ENCODE measurements around the gene PTAR1. TPM values are rescaled to one million over a fixed set of nuclear protein-coding genes. Genes with fewer than 3 reads are reported as not detected.
A peak's percentile ranks its signal among the peaks of the same experiment; 100 is the strongest.
"Not testable (repeated sequence)": the region's sequence is repeated elsewhere in the genome, so short reads cannot be mapped to it uniquely, and the experiment has no call there.

Gene PTAR1
- polyA plus RNA-seq, 4 donors, result 3.6 to 28.8 (median 5.8) TPM

GRCh38 chr9:69798744-69799143 is 38.9 kb upstream of the PTAR1 start:
- no peak overlapping the region for H3K27ac ChIP-seq (ENCODE audit: low read depth in 1 of 3, low read length in 2 of 3)
- DNase-seq (no peak), FAIRE-seq (no peak)
- H3K36me3 ChIP-seq (ENCODE audit: control insufficient read depth in 3 of 3, insufficient read depth in 2 of 3, low read depth in 1 of 3, low read length in 3 of 3), result no peaks in the 10 kb centered on the region
- H3K27me3 ChIP-seq (ENCODE audit: control insufficient read depth in 3 of 3, insufficient read depth in 3 of 3, low read length in 3 of 3), result no peaks in the 10 kb centered on the region
- H3K9me3 ChIP-seq (ENCODE audit: control insufficient read depth in 2 of 2, insufficient read depth in 1 of 2, low read depth in 1 of 2, low read length in 1 of 2), result peaks cover 0 to 2% of the 10 kb centered on the region in 2 donors
- H3K4me1 ChIP-seq (ENCODE audit: control insufficient read depth in 3 of 3, insufficient read depth in 2 of 3, low read depth in 1 of 3, low read length in 2 of 3), result no peaks in the 10 kb centered on the region
- no peak overlapping the region for H3K4me3 ChIP-seq (ENCODE audit: low read depth in 1 of 3, low read length in 3 of 3)
- WGBS, 3 donors, result 68 to 87% (median 84%) methylated on average over 4 of the region's 4 CpGs

- H3K4me1 ChIP-seq (ENCODE audit: control insufficient read depth in 3 of 3, insufficient read depth in 2 of 3, low read depth in 1 of 3, low read length in 2 of 3), result no peaks in the 10 kb centered on the region
- no peak overlapping the region for H3K27ac ChIP-seq (ENCODE audit: low read depth in 1 of 3, low read length in 2 of 3)
- DNase-seq (no peak), FAIRE-seq (no peak)
- peaks cover 0 to 2% of the 10 kb centered on the region in 2 donors for H3K9me3 ChIP-seq (ENCODE audit: control insufficient read depth in 2 of 2, insufficient read depth in 1 of 2, low read depth in 1 of 2, low read length in 1 of 2)
- H3K36me3 ChIP-seq (ENCODE audit: control insufficient read depth in 3 of 3, insufficient read depth in 2 of 3, low read depth in 1 of 3, low read length in 3 of 3), result no peaks in the 10 kb centered on the region
- H3K4me3 ChIP-seq (ENCODE audit: low read depth in 1 of 3, low read length in 3 of 3), result no peak overlapping the region
- 3 to 5% (median 3%) methylated on average over 1 of the region's 1 CpG for WGBS, 3 donors
- H3K27me3 ChIP-seq (ENCODE audit: control insufficient read depth in 3 of 3, insufficient read depth in 3 of 3, low read length in 3 of 3), result no peaks in the 10 kb centered on the region
These were observed 37.9 kb upstream of the PTAR1 start for GRCh38 chr9:69797675-69798074.

DNA sequence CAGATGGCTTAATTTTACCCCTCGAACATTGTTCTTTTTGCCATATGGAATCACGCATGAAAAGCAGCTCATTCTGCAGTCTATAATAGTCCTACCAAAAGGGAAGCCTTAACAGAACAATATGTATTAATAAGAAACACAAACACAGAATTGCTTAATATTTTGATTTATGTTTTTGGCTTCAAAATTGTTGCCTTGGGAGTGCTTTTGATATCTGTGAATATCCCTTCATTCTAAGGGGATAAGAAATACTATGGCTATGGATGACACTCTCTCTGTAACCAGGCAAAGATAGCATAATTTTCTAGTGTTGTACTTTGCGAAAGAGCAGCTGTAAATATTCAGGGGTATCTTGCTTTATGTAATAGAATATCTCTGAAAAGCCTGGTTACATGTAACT is 34.5 kb upstream of the PTAR1 start:
- WGBS, 3 donors, result 78 to 93% (median 89%) methylated on average over 3 of the region's 3 CpGs
- no peak overlapping the region for H3K4me3 ChIP-seq (ENCODE audit: low read depth in 1 of 3, low read length in 3 of 3)
- peaks cover 0 to under 1% of the 10 kb centered on the region in 2 donors for H3K9me3 ChIP-seq (ENCODE audit: control insufficient read depth in 2 of 2, insufficient read depth in 1 of 2, low read depth in 1 of 2, low read length in 1 of 2)
- no peak for FAIRE-seq
- no peaks in the 10 kb centered on the region for H3K4me1 ChIP-seq (ENCODE audit: control insufficient read depth in 3 of 3, insufficient read depth in 2 of 3, low read depth in 1 of 3, low read length in 2 of 3)
- no peaks in the 10 kb centered on the region for H3K36me3 ChIP-seq (ENCODE audit: control insufficient read depth in 3 of 3, insufficient read depth in 2 of 3, low read depth in 1 of 3, low read length in 3 of 3)
- DNase-seq, result no peak
- H3K27me3 ChIP-seq (ENCODE audit: control insufficient read depth in 3 of 3, insufficient read depth in 3 of 3, low read length in 3 of 3), result no peaks in the 10 kb centered on the region
- H3K27ac ChIP-seq (ENCODE audit: low read depth in 1 of 3, low read length in 2 of 3), result no peak overlapping the region

GRCh38 chr9:69785757-69786156 is 25.9 kb upstream of the PTAR1 start:
- Histone ChIP-seq H3K36me3 (ENCODE audit: control insufficient read depth in 3 of 3, insufficient read depth in 2 of 3, low read depth in 1 of 3, low read length in 3 of 3) (no peaks in the 10 kb centered on the region), H3K27me3 (ENCODE audit: control insufficient read depth in 3 of 3, insufficient read depth in 3 of 3, low read length in 3 of 3) (peaks cover 0 to 1% (median 0%) of the 10 kb centered on the region in 3 donors), H3K4me3 (ENCODE audit: low read depth in 1 of 3, low read length in 3 of 3) (no peak overlapping the region), H3K27ac (ENCODE audit: low read depth in 1 of 3, low read length in 2 of 3) (no peak overlapping the region), H3K9me3 (ENCODE audit: control insufficient read depth in 2 of 2, insufficient read depth in 1 of 2, low read depth in 1 of 2, low read length in 1 of 2) (no peaks in the 10 kb centered on the region), H3K4me1 (ENCODE audit: control insufficient read depth in 3 of 3, insufficient read depth in 2 of 3, low read depth in 1 of 3, low read length in 2 of 3) (no peaks in the 10 kb centered on the region)
- no peak for FAIRE-seq
- peak in 1 of 2 donors; percentile 5 for DNase-seq

DNA sequence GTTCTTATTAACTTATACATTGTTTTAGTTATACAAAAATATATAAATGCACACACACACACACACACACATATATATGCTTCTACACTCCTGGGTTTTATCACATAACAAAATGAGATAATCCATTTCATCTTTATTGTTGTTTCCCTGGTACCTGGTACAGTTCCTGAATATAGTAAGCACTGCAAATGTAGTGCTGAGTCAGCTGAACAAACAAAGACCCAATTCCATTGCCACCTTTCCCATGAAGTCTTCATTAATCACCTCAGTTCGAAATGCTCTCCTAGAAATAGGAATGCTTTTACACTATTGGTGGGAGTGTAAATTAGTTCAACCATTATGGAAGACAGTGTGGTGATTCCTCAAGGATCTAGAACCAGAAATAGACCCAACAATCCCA is 13.4 kb upstream of the PTAR1 start:
- no peak for DNase-seq
- H3K9me3 ChIP-seq (ENCODE audit: control insufficient read depth in 2 of 2, insufficient read depth in 1 of 2, low read depth in 1 of 2, low read length in 1 of 2), result no peaks in the 10 kb centered on the region
- H3K4me3 ChIP-seq (ENCODE audit: low read depth in 1 of 3, low read length in 3 of 3), result no peak overlapping the region
- 52 to 76% (median 54%) methylated on average over 1 of the region's 1 CpG for WGBS, 3 donors
- no peak overlapping the region for H3K27ac ChIP-seq (ENCODE audit: low read depth in 1 of 3, low read length in 2 of 3)
- no peak for FAIRE-seq
- H3K4me1 ChIP-seq (ENCODE audit: control insufficient read depth in 3 of 3, insufficient read depth in 2 of 3, low read depth in 1 of 3, low read length in 2 of 3), result no peaks in the 10 kb centered on the region
- H3K36me3 ChIP-seq (ENCODE audit: control insufficient read depth in 3 of 3, insufficient read depth in 2 of 3, low read depth in 1 of 3, low read length in 3 of 3), result no peaks in the 10 kb centered on the region
- H3K27me3 ChIP-seq (ENCODE audit: control insufficient read depth in 3 of 3, insufficient read depth in 3 of 3, low read length in 3 of 3), result peaks cover 0 to 2% (median 0%) of the 10 kb centered on the region in 3 donors

DNA sequence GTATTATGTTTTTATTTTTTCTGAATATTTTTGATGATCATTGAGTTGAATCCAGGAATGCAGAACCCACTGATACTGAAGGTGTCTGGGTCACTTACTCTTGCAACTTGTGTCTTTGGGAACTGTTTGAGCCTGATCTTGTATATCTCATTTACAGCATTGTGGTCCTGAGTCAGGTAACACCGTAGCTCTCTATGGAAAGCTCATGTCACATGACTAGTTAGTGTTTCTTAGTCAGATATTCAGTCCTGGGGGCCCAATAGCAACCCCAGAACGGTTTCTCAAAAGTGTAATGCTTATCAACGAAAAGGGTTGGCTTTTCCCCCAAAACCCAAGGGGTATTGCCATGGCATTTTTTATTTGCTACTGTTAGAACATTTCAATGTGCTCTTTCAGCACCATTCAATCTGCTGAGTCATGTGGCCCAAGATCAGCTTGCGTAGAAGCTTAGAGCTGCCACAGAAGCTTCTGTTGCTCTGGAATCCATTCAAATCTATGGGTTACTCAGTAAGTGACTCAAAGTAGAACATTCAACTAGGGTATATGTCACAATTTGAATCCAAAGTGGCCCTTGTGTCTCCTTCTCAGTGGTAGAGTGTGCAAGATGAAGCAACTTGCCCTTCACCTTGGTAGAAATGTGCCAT is 12.1 kb upstream of the PTAR1 start:
- DNase-seq (no peak), FAIRE-seq (no peak)
- H3K4me1 ChIP-seq (ENCODE audit: control insufficient read depth in 3 of 3, insufficient read depth in 2 of 3, low read depth in 1 of 3, low read length in 2 of 3), result no peaks in the 10 kb centered on the region
- 55 to 74% (median 63%) methylated on average over 4 of the region's 4 CpGs for WGBS, 3 donors
- no peak overlapping the region for H3K4me3 ChIP-seq (ENCODE audit: low read depth in 1 of 3, low read length in 3 of 3)
- H3K27me3 ChIP-seq (ENCODE audit: control insufficient read depth in 3 of 3, insufficient read depth in 3 of 3, low read length in 3 of 3), result peaks cover 0 to 2% (median 0%) of the 10 kb centered on the region in 3 donors
- H3K9me3 ChIP-seq (ENCODE audit: control insufficient read depth in 2 of 2, insufficient read depth in 1 of 2, low read depth in 1 of 2, low read length in 1 of 2), result no peaks in the 10 kb centered on the region
- no peaks in the 10 kb centered on the region for H3K36me3 ChIP-seq (ENCODE audit: control insufficient read depth in 3 of 3, insufficient read depth in 2 of 3, low read depth in 1 of 3, low read length in 3 of 3)
- H3K27ac ChIP-seq (ENCODE audit: low read depth in 1 of 3, low read length in 2 of 3), result no peak overlapping the region

DNA sequence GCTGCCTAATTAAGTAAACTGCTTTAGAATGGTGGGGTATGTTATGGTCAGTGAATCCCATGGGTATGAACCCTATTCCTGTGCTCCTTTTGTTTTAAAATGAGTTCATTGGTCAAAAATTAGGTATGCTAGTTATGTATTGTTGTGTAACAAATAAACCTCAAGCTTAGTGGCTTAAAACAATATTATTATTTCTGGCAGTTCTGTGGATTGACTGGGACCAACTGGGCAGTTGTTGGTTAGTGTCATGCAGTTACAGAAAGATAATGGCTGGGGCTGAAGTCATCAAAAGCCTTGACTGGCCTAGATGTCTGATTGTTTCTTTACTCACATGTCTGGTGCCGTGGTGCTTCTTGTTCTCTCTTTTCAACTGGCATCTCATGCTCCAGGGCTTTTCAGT is 8.9 kb upstream of the PTAR1 start:
- 77 to 88% (median 87%) methylated on average over 1 of the region's 1 CpG for WGBS, 3 donors
- Histone ChIP-seq H3K36me3 (ENCODE audit: control insufficient read depth in 3 of 3, insufficient read depth in 2 of 3, low read depth in 1 of 3, low read length in 3 of 3) (no peaks in the 10 kb centered on the region), H3K4me1 (ENCODE audit: control insufficient read depth in 3 of 3, insufficient read depth in 2 of 3, low read depth in 1 of 3, low read length in 2 of 3) (no peaks in the 10 kb centered on the region), H3K4me3 (ENCODE audit: low read depth in 1 of 3, low read length in 3 of 3) (no peak overlapping the region), H3K27me3 (ENCODE audit: control insufficient read depth in 3 of 3, insufficient read depth in 3 of 3, low read length in 3 of 3) (no peaks in the 10 kb centered on the region), H3K9me3 (ENCODE audit: control insufficient read depth in 2 of 2, insufficient read depth in 1 of 2, low read depth in 1 of 2, low read length in 1 of 2) (no peaks in the 10 kb centered on the region), H3K27ac (ENCODE audit: low read depth in 1 of 3, low read length in 2 of 3) (no peak overlapping the region)
- DNase-seq (no peak), FAIRE-seq (no peak)

GRCh38 chr9:69768101-69768500 is 8.3 kb upstream of the PTAR1 start:
- no peaks in the 10 kb centered on the region for H3K27me3 ChIP-seq (ENCODE audit: control insufficient read depth in 3 of 3, insufficient read depth in 3 of 3, low read length in 3 of 3)
- no peak for DNase-seq
- H3K9me3 ChIP-seq (ENCODE audit: control insufficient read depth in 2 of 2, insufficient read depth in 1 of 2, low read depth in 1 of 2, low read length in 1 of 2), result no peaks in the 10 kb centered on the region
- H3K36me3 ChIP-seq (ENCODE audit: control insufficient read depth in 3 of 3, insufficient read depth in 2 of 3, low read depth in 1 of 3, low read length in 3 of 3), result no peaks in the 10 kb centered on the region
- no peak overlapping the region for H3K27ac ChIP-seq (ENCODE audit: low read depth in 1 of 3, low read length in 2 of 3)
- no peaks in the 10 kb centered on the region for H3K4me1 ChIP-seq (ENCODE audit: control insufficient read depth in 3 of 3, insufficient read depth in 2 of 3, low read depth in 1 of 3, low read length in 2 of 3)
- FAIRE-seq, result no peak
- WGBS, 3 donors, result 71 to 85% (median 78%) methylated on average over 1 of the region's 1 CpG
- H3K4me3 ChIP-seq (ENCODE audit: low read depth in 1 of 3, low read length in 3 of 3), result no peak overlapping the region

DNA sequence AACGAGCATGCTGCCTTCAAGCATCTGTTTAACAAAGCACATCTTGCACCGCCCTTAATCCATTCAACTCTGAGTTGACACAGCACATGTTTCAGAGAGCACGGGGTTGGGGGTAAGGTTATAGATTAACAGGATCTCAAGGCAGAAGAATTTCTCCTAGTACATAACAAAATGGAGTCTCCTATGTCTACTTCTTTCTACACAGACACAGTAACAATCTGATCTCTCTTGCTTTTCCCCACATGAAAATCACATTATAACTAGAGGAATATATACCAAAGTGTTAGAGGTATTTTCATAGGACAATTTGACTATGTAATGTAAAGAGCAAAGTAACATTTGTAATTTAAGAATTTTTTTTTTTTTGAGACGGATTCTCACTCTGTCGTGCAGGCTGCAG is 4.1 kb upstream of the PTAR1 start:
- 53 to 63% (median 54%) methylated on average over 3 to 4 of the region's 5 CpGs for WGBS, 3 donors
- FAIRE-seq; H3K4me3 ChIP-seq (ENCODE audit: low read depth in 1 of 3, low read length in 3 of 3); H3K9me3 ChIP-seq (ENCODE audit: control insufficient read depth in 2 of 2, insufficient read depth in 1 of 2, low read depth in 1 of 2, low read length in 1 of 2); H3K4me1 ChIP-seq (ENCODE audit: control insufficient read depth in 3 of 3, insufficient read depth in 2 of 3, low read depth in 1 of 3, low read length in 2 of 3); H3K27ac ChIP-seq (ENCODE audit: low read depth in 1 of 3, low read length in 2 of 3); DNase-seq; H3K36me3 ChIP-seq (ENCODE audit: control insufficient read depth in 3 of 3, insufficient read depth in 2 of 3, low read depth in 1 of 3, low read length in 3 of 3); H3K27me3 ChIP-seq (ENCODE audit: control insufficient read depth in 3 of 3, insufficient read depth in 3 of 3, low read length in 3 of 3): not testable (repeated sequence)
